Right atrium auricular region (tissue), 2 donors: ENCODE results near the gene RBM26. TPM values are rescaled to one million over a fixed set of nuclear protein-coding genes. Genes with fewer than 3 reads are reported as not detected.

Source experiments
- DNase-seq: peaks from one replicate; pipeline ENCODE4 v3.0.0-alpha.2; 2019; ENCODE audit warnings: low spot score
- H3K27ac ChIP-seq, 2 donors: fragments of 200-600 bp; sonication (generic); 1 replicate in 1 of 2; 2 replicates in 1 of 2; pipeline ENCODE4 v1.5.1; 2016 to 2019
- H3K27me3 ChIP-seq, 2 donors: fragments of 200-600 bp; sonication (generic); one replicate each; pipeline versions ENCODE4 v1.5.1 to v1.6.0; 2017 to 2019
- H3K36me3 ChIP-seq: fragments of 200-600 bp; sonication (generic); one replicate; pipeline ENCODE4 v1.5.1; 2016
- H3K4me1 ChIP-seq, 2 donors: fragments of 200-600 bp; sonication (generic); one replicate each; pipeline versions ENCODE4 v1.5.1 to v1.6.0; 2017 to 2019
- H3K4me3 ChIP-seq, 2 donors: fragments of 200-600 bp; sonication (generic); 1 replicate in 1 of 2; 2 replicates in 1 of 2; pipeline ENCODE4 v1.5.1; 2017 to 2019; ENCODE audit warnings: mild to moderate bottlenecking in 1 of 2, moderate library complexity in 1 of 2
- H3K9me3 ChIP-seq, 2 donors: fragments of 200-600 bp; sonication (generic); one replicate each; pipeline ENCODE4 v1.5.1; 2019
- CTCF ChIP-seq, 2 donors: fragments of 200-600 bp; sonication (generic); IDR thresholded peaks; one replicate each; pipeline ENCODE4 v1.5.1; 2019; ENCODE audit warnings: antibody characterized with exemption in 2 of 2
- total RNA-seq, 2 donors: library from RNA; depleted of rRNA; stranded (reverse); fragments of >200 nt; gene quantifications; one replicate each; pipeline ENCODE4 v1.1.0, GENCODE V29; 2016

Gene RBM26
- total RNA-seq, 2 donors from 2014 or later: 19.0 to 19.1 TPM

- no peaks in the 10 kb centered on the region for H3K4me1 ChIP-seq
- H3K27me3 ChIP-seq: no peaks in the 10 kb centered on the region
- H3K4me3 ChIP-seq: no peak overlapping the region
- H3K27ac ChIP-seq: no peak overlapping the region
- no peak for TF ChIP-seq CTCF (IDR thresholded peaks at IDR 0.05)
- no peak for DNase-seq
- no peaks in the 10 kb centered on the region for H3K36me3 ChIP-seq
- H3K9me3 ChIP-seq: no peaks in the 10 kb centered on the region
These were observed 42.4 kb upstream of the RBM26 start for GRCh38 chr13:79448413-79448812.

GRCh38 chr13:79447741-79448140 is 41.7 kb upstream of the RBM26 start:
- DNase-seq: no peak
- Histone ChIP-seq H3K4me3 (no peak overlapping the region), H3K4me1 (no peaks in the 10 kb centered on the region), H3K27me3 (no peaks in the 10 kb centered on the region), H3K36me3 (no peaks in the 10 kb centered on the region), H3K27ac (no peak overlapping the region), H3K9me3 (no peaks in the 10 kb centered on the region)
- no peak for TF ChIP-seq CTCF (IDR thresholded peaks at IDR 0.05)

- no peaks in the 10 kb centered on the region for H3K4me1 ChIP-seq
- no peak overlapping the region for H3K4me3 ChIP-seq
- no peaks in the 10 kb centered on the region for H3K27me3 ChIP-seq
- no peak for DNase-seq
- no peaks in the 10 kb centered on the region for H3K36me3 ChIP-seq
- no peak overlapping the region for H3K27ac ChIP-seq
- H3K9me3 ChIP-seq: no peaks in the 10 kb centered on the region
- TF ChIP-seq CTCF (IDR thresholded peaks at IDR 0.05): no peak
These were observed 41.1 kb upstream of the RBM26 start for GRCh38 chr13:79447141-79447540.

GRCh38 chr13:79445968-79446645 is 40.1 kb upstream of the RBM26 start:
- TF ChIP-seq CTCF (IDR thresholded peaks at IDR 0.05): no peak
- no peaks in the 10 kb centered on the region for H3K36me3 ChIP-seq
- DNase-seq: no peak
- no peaks in the 10 kb centered on the region for H3K4me1 ChIP-seq
- no peaks in the 10 kb centered on the region for H3K9me3 ChIP-seq
- no peak overlapping the region for H3K27ac ChIP-seq
- H3K27me3 ChIP-seq: no peaks in the 10 kb centered on the region
- H3K4me3 ChIP-seq: no peak overlapping the region

- Histone ChIP-seq H3K27me3 (no peaks in the 10 kb centered on the region), H3K27ac (no peak overlapping the region), H3K4me1 (no peaks in the 10 kb centered on the region), H3K9me3 (no peaks in the 10 kb centered on the region), H3K4me3 (no peak overlapping the region), H3K36me3 (no peaks in the 10 kb centered on the region)
- no peak for TF ChIP-seq CTCF (IDR thresholded peaks at IDR 0.05)
- DNase-seq: no peak
These were observed 36.7 kb upstream of the RBM26 start for GRCh38 chr13:79442706-79443105.

- no peaks in the 10 kb centered on the region for H3K4me1 ChIP-seq
- DNase-seq: no peak
- no peaks in the 10 kb centered on the region for H3K27me3 ChIP-seq
- H3K27ac ChIP-seq: no peak overlapping the region
- H3K36me3 ChIP-seq: no peaks in the 10 kb centered on the region
- TF ChIP-seq CTCF (IDR thresholded peaks at IDR 0.05): no peak
- H3K4me3 ChIP-seq: no peak overlapping the region
- no peaks in the 10 kb centered on the region for H3K9me3 ChIP-seq
These were observed 36.2 kb upstream of the RBM26 start for GRCh38 chr13:79442221-79442620.
